ENCODE data around the gene BTN1A1.

GRCh38 chr6:26482338-26482737, 17.8 kb upstream of the BTN1A1 start:
- TF ChIP-seq EZH2phosphoT487 (IDR thresholded peaks at IDR 0.05; ENCODE audit: low read depth) (no peak), CTCF (IDR thresholded peaks at IDR 0.05; ENCODE audit: low read depth, low read length) (no peak)
